Measurements from ENCODE around the gene AKR1C2.

The AKR1C2 gene

DNA sequence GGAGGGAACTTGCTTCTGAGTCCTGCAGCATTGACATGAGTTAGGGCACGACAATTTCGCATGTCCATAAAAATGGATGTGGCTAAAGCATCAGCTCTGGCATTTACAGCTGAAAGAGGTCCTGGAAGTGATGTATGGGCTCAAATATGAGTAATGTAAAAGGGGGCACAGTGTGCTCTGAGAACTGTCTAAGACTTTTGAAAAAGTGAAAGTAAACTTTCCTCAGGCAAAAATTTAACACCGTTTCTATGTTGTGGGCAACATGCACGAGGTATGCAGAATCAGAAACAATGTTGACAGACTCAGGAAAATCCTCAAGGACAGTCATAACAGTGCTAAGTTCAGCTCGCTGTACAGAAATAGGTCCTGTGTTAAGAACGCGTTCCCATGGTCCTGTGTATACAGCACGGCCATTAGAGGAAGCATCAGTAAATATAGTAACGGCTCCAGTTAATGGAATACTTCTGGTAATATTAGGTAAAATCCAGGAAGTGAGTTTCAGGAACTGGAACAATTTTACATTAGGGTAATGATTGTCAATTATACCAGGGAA lies 37.9 kb upstream of the AKR1C2 start:
- H3K9ac ChIP-seq (ENCODE audit: low read length), result no peak overlapping the region
- H2AFZ ChIP-seq (ENCODE audit: low read depth, low read length, severe bottlenecking), result no peak overlapping the region
- no peaks in the 10 kb centered on the region for H4K20me1 ChIP-seq (ENCODE audit: low read depth, low read length)
- H3K79me2 ChIP-seq (ENCODE audit: insufficient read depth, low read length), result no peaks in the 10 kb centered on the region
- H3K4me3 ChIP-seq (ENCODE audit: insufficient read depth, low read length, poor library complexity, severe bottlenecking), result no peak overlapping the region
- TF ChIP-seq, protein P1, sequence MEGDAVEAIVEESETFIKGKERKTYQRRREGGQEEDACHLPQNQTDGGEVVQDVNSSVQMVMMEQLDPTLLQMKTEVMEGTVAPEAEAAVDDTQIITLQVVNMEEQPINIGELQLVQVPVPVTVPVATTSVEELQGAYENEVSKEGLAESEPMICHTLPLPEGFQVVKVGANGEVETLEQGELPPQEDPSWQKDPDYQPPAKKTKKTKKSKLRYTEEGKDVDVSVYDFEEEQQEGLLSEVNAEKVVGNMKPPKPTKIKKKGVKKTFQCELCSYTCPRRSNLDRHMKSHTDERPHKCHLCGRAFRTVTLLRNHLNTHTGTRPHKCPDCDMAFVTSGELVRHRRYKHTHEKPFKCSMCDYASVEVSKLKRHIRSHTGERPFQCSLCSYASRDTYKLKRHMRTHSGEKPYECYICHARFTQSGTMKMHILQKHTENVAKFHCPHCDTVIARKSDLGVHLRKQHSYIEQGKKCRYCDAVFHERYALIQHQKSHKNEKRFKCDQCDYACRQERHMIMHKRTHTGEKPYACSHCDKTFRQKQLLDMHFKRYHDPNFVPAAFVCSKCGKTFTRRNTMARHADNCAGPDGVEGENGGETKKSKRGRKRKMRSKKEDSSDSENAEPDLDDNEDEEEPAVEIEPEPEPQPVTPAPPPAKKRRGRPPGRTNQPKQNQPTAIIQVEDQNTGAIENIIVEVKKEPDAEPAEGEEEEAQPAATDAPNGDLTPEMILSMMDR (IDR thresholded peaks at IDR 0.05; ENCODE audit: insufficient read depth, low read length, poor library complexity, severe bottlenecking), result no peak
- TF ChIP-seq EZH2phosphoT487 (conservative IDR thresholded peaks at IDR 0.05; ENCODE audit: low read length), result no peak
- H3K4me2 ChIP-seq (ENCODE audit: low read depth, low read length, poor library complexity, severe bottlenecking), result no peak overlapping the region
- H3K9me2 ChIP-seq (replicated peaks; ENCODE audit: insufficient read depth, low read length), result no peaks in the 10 kb centered on the region
- H3K27ac ChIP-seq (ENCODE audit: low read depth, low read length), result no peak overlapping the region
- no peaks in the 10 kb centered on the region for H3K36me3 ChIP-seq (ENCODE audit: low read length)
- H3F3A ChIP-seq (ENCODE audit: insufficient read depth), result no peaks in the 10 kb centered on the region
- H3K9me3 ChIP-seq (ENCODE audit: insufficient read depth, low read length), result no peaks in the 10 kb centered on the region
- H3K27me3 ChIP-seq (ENCODE audit: low read length), result no peaks in the 10 kb centered on the region

DNA sequence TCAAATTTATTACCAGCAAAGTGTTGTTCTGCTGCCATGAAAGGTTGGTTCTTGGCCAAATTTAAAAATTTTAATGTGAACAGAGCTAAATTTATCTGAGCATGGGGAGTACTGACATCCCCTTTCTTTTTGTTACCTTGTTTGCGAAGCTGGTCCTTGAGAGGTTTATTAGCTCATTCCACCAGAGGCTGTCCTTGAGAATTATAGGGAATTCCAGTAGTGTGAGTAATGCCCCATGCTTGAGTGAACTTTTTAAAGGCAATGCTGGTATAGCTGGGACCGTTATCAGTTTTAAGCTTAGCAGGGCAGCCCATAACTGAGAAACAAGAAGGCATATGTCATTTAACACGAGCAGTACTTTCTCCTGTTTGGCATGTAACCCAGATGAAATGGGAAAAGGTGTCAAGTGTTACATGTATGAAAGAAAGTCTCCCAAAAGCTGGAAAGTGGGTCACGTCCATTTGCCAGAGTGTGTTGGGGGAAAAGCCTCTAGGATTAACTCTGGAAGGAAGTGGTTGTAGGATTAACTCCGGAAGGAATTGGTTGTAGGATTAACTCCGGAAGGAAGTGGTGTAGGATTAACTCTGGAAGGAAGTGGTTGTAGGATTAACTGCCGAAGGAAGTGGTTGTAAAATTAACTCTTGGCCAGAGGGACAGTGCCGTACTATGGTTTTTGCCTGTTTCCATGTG lies 37.3 kb upstream of the AKR1C2 start:
- no peak overlapping the region for H3K27ac ChIP-seq (ENCODE audit: low read depth, low read length)
- no peaks in the 10 kb centered on the region for H3K9me3 ChIP-seq (ENCODE audit: insufficient read depth, low read length)
- H3K4me2 ChIP-seq (ENCODE audit: low read depth, low read length, poor library complexity, severe bottlenecking), result no peak overlapping the region
- H3K27me3 ChIP-seq (ENCODE audit: low read length), result no peaks in the 10 kb centered on the region
- H3K36me3 ChIP-seq (ENCODE audit: low read length), result no peaks in the 10 kb centered on the region
- no peak overlapping the region for H2AFZ ChIP-seq (ENCODE audit: low read depth, low read length, severe bottlenecking)
- no peaks in the 10 kb centered on the region for H3K9me2 ChIP-seq (replicated peaks; ENCODE audit: insufficient read depth, low read length)
- no peak overlapping the region for H3K4me3 ChIP-seq (ENCODE audit: insufficient read depth, low read length, poor library complexity, severe bottlenecking)
- no peaks in the 10 kb centered on the region for H3K79me2 ChIP-seq (ENCODE audit: insufficient read depth, low read length)
- no peak for TF ChIP-seq EZH2phosphoT487 (conservative IDR thresholded peaks at IDR 0.05; ENCODE audit: low read length)
- TF ChIP-seq, protein P1 (IDR thresholded peaks at IDR 0.05; ENCODE audit: insufficient read depth, low read length, poor library complexity, severe bottlenecking), result no peak
- H3F3A ChIP-seq (ENCODE audit: insufficient read depth), result no peaks in the 10 kb centered on the region
- H4K20me1 ChIP-seq (ENCODE audit: low read depth, low read length), result no peaks in the 10 kb centered on the region
- H3K9ac ChIP-seq (ENCODE audit: low read length), result no peak overlapping the region

DNA sequence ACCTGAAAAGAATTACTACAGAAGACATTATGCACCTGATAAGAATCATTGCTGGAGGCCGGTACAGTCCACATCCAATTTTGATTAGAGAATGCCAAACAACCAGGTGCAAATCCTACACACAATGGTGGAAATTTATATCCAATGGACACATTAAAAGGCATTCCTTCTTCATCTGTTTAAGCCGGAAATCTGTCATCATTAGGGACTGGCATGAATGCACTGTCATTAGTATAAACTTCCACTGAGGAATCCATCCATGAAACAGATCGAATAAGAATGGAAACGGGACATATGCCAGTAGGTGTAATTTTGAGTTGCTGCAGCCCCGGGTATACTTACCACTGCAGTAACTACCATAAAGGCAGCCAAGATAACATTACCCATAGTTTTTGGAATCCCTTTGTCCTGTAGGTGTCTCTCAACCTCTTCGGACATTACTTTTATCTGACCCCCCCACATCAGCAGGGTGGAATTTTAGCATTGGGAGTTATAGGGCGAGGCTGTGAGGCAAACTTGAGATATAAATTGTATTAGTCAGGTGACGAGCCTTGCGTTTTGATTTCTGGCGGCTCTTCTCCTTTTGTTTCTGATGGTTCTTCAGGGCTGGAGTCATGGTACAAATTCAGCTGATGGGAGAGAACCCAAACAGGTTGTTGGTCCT lies 36.5 kb upstream of the AKR1C2 start:
- Histone ChIP-seq H3K27ac (ENCODE audit: low read depth, low read length) (no peak overlapping the region), H3K27me3 (ENCODE audit: low read length) (no peaks in the 10 kb centered on the region), H3F3A (ENCODE audit: insufficient read depth) (no peaks in the 10 kb centered on the region), H3K9ac (ENCODE audit: low read length) (no peak overlapping the region), H3K36me3 (ENCODE audit: low read length) (no peaks in the 10 kb centered on the region), H3K4me3 (ENCODE audit: insufficient read depth, low read length, poor library complexity, severe bottlenecking) (no peak overlapping the region), H3K9me3 (ENCODE audit: insufficient read depth, low read length) (no peaks in the 10 kb centered on the region), H3K9me2 (replicated peaks; ENCODE audit: insufficient read depth, low read length) (no peaks in the 10 kb centered on the region), H3K79me2 (ENCODE audit: insufficient read depth, low read length) (no peaks in the 10 kb centered on the region), H4K20me1 (ENCODE audit: low read depth, low read length) (no peaks in the 10 kb centered on the region), H3K4me2 (ENCODE audit: low read depth, low read length, poor library complexity, severe bottlenecking) (no peak overlapping the region), H2AFZ (ENCODE audit: low read depth, low read length, severe bottlenecking) (no peak overlapping the region)
- TF ChIP-seq, protein P1 (IDR thresholded peaks at IDR 0.05; ENCODE audit: insufficient read depth, low read length, poor library complexity, severe bottlenecking), result no peak
- TF ChIP-seq EZH2phosphoT487 (conservative IDR thresholded peaks at IDR 0.05; ENCODE audit: low read length), result no peak
